ENCODE measurements around the gene A3GALT2.

A3GALT2 gene

GRCh38 chr1:33267468-33268205 is 53.3 kb downstream of the A3GALT2 start:
- DNase-seq (ENCODE audit: low read depth in 2 of 2) = no peak
- TF ChIP-seq CTCF (IDR thresholded peaks at IDR 0.05; ENCODE audit: low read depth, low read length) = no peak
- H3K4me3 ChIP-seq (replicated peaks in 1 of 2; ENCODE audit: low read depth in 2 of 2, low read length in 2 of 2) = no peak overlapping the region

- no peak for DNase-seq (ENCODE audit: low read depth in 2 of 2)
- H3K4me3 ChIP-seq (replicated peaks in 1 of 2; ENCODE audit: low read depth in 2 of 2, low read length in 2 of 2) = no peak overlapping the region
- TF ChIP-seq CTCF (IDR thresholded peaks at IDR 0.05; ENCODE audit: low read depth, low read length) = no peak
Observed at GRCh38 chr1:33266766-33267165, 54.1 kb downstream of the A3GALT2 start.

- no peak overlapping the region for H3K4me3 ChIP-seq (replicated peaks in 1 of 2; ENCODE audit: low read depth in 2 of 2, low read length in 2 of 2)
- TF ChIP-seq CTCF (IDR thresholded peaks at IDR 0.05; ENCODE audit: low read depth, low read length) = no peak
- no peak for DNase-seq (ENCODE audit: low read depth in 2 of 2)
Observed at GRCh38 chr1:33265780-33266605, 54.9 kb downstream of the A3GALT2 start.

- no peak for DNase-seq (ENCODE audit: low read depth in 2 of 2)
- TF ChIP-seq CTCF (IDR thresholded peaks at IDR 0.05; ENCODE audit: low read depth, low read length) = no peak
Observed at GRCh38 chr1:33263890-33264504, 56.9 kb downstream of the A3GALT2 start.

GRCh38 chr1:33261344-33261743 is 59.6 kb downstream of the A3GALT2 start:
- TF ChIP-seq CTCF (IDR thresholded peaks at IDR 0.05; ENCODE audit: low read depth, low read length) = no peak
- no peak overlapping the region for H3K4me3 ChIP-seq (replicated peaks in 1 of 2; ENCODE audit: low read depth in 2 of 2, low read length in 2 of 2)
- DNase-seq (ENCODE audit: low read depth in 2 of 2) = no peak

More at GRCh38 chr1:33263890-33264504, 56.9 kb downstream of the A3GALT2 start:
- H3K4me3 ChIP-seq (replicated peaks in 1 of 2; ENCODE audit: low read depth in 2 of 2, low read length in 2 of 2) = no peak overlapping the region

DNA sequence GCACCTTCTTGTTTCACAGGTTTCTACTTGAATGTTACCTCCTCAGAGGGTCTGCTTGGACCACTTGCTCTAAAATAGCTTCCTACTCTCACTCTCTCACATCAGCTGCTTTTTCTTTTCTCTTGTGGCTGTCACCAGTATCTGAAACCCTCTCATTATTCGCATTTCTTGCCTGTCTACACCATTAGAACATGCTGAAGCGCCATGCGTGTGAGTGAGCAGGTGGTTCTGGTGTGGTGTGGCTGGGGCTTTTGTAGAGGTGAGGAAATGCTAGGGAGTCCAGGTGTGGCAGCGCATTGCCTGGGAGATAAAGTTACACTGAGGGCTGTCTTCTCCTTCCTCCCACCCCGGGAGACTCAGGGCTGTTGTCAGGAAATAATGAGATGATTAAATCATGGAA is 60.5 kb downstream of the A3GALT2 start:
- DNase-seq (ENCODE audit: low read depth in 2 of 2) = no peak
- no peak for TF ChIP-seq CTCF (IDR thresholded peaks at IDR 0.05; ENCODE audit: low read depth, low read length)
- H3K4me3 ChIP-seq (replicated peaks in 1 of 2; ENCODE audit: low read depth in 2 of 2, low read length in 2 of 2) = no peak overlapping the region
